Cardiac septum (tissue), 1 donor: Measurements from ENCODE around the gene DNAJC5. TPM values are rescaled to one million over a fixed set of nuclear protein-coding genes. Genes with fewer than 3 reads are reported as not detected.
"Not testable (repeated sequence)": the region's sequence is repeated elsewhere in the genome, so short reads cannot be mapped to it uniquely, and the experiment has no call there.

Source experiments
- DNase-seq: peaks from one replicate; pipeline ENCODE4 v3.0.0-alpha.2; 2020; ENCODE audit warnings: low spot score
- intact Hi-C: fragments of 100-400 bp; cut with DNase I; formaldehyde crosslinking; loops from one replicate; pipeline ENCODE4 v1.14.0; 2022
- total RNA-seq: library from RNA; stranded (reverse); fragmentation: NEBNext Ultra II Directional; extraction: Animal tissue kit (Norgen Biotek cat#: 25700); gene quantifications from one replicate; pipeline ENCODE4 v1.2.1, GENCODE V29; 2021
- donor health status: DM: no; HTN: no; CAD: no.

DNAJC5 gene
- total RNA-seq, 1 donor from 2014 or later = 36.1 TPM

GRCh38 chr20:63972312-63973159 lies 77.6 kb downstream of the DNAJC5 start:
- DNase-seq = no peak
- intact Hi-C loops = loop anchor here (2.0 to 10.0 kb wide), 2 partner anchors 64 to 188 kb away; no protein-coding TSS in a partner anchor

DNA sequence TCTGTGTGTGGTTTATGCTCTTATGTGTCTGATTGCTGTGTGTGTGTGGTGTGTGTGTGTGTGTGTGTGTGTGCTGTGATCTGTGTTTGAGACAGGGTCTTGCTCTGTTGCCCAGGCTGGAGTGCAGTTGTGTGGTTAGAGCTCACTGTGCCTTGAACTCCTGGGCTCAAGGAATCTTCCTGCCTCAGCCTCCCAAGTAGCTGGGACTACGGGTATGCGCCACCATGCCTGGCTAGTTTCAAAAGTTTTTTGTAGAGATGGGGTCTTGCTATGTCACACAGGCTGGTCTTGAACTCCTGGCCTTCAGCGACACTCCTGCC lies 78.2 kb downstream of the DNAJC5 start:
- DNase-seq = no peak
- intact Hi-C loops = loop anchor here (2.0 to 10.0 kb wide), 2 partner anchors 64 to 188 kb away; no protein-coding TSS in a partner anchor

GRCh38 chr20:63973636-63974401 lies 78.9 kb downstream of the DNAJC5 start:
- DNase-seq = peak; percentile 93
- intact Hi-C loops = loop anchor here (2.0 to 10.0 kb wide), 3 partner anchors 65 to 437 kb away; partner anchors contain the start of gene PTK6

GRCh38 chr20:63974402-63975200 lies 79.7 kb downstream of the DNAJC5 start:
- no peak for DNase-seq
- intact Hi-C loops = loop anchor here (2.0 to 10.0 kb wide), 2 partner anchors 190 to 438 kb away; partner anchors contain the start of gene PTK6

DNA sequence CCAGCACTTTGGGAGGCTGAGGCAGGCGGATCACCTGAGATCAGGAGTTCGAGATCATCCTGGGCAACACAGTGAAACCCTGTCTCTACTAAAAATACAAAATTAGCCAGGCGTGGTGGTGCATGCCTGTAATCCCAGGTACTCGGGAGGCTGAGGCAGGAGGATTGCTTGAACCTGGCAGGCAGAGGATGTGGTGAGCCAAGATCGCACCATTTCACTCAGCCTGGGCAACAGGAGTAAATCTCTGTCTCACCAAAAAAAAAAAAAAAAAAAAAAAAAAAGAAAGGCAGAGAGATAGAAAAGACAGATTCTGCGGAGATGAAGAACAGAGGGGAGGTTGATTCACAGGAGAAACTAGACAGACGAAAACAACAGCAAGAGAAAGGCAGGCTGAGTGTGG lies 81.6 kb downstream of the DNAJC5 start:
- intact Hi-C loops = loop anchor here (10.0 kb wide), 1 partner anchor 192 kb away; no protein-coding TSS in a partner anchor
- not testable (repeated sequence) for DNase-seq

DNA sequence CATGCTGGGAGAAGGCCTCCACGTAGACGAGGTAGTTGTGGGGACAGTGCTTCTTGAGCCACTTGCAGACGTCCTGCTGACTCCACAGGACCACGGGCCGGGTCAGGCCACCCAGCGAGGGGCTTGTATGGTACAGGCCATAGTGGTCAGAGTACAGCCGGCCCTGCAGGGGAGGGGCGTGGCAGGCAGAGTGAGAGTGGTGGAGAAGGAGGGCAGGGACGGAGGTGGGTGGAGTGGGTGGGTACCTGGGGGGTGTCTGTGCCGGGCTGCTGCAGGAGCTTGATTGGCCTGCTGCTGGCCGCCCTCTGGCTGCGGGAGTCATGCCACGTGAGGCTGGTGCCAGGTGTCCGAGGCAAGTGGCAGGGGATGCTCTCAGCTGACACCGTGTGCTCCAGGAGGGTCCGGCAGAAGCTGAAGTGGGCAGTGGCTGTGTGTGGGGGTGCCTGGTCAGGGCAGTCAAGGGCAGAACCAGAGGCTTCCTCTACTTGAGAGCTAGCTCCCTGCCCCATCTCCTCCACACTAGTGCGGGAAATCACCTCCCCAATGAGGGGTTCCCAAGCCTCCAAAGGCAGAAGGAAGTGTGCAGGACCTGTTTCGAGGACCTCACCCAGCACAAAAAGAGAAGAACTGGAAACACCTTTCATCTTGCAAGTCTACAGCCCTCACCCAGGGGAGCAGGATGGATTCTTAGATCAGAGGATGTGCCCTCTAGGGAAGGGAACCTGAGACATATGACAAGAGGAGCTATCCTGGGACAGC lies 82.2 kb downstream of the DNAJC5 start:
- DNase-seq = no peak
- intact Hi-C loops = loop anchor here (10.0 kb wide), 1 partner anchor 192 kb away; no protein-coding TSS in a partner anchor

DNA sequence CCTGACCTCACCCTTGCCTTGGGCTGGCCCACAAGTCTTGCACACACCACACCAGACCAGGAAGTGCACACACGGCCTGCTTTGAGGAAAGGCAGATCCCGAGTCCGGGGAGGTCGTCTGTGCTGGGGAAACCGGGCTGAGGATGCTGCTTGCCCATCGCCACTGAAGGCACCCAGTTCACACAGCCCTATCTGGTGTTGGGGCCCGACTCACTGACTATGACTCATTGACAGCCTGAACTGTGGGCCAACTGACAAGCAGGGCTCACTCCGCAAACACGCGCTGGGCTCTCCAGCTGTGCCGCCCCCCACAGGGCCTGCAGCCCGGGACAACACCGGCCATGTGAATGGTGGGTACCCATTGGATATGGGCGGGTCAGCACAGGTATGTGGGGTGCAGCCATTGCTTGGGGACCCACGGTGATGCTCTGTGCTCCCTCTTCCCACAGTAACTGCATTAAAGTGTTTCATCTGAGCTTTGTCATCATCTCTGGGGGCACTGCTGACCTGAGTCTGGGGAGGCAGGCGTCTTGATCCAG lies 82.9 kb downstream of the DNAJC5 start:
- DNase-seq = no peak
- intact Hi-C loops = loop anchor here (10.0 kb wide), 1 partner anchor 193 kb away; no protein-coding TSS in a partner anchor

DNA sequence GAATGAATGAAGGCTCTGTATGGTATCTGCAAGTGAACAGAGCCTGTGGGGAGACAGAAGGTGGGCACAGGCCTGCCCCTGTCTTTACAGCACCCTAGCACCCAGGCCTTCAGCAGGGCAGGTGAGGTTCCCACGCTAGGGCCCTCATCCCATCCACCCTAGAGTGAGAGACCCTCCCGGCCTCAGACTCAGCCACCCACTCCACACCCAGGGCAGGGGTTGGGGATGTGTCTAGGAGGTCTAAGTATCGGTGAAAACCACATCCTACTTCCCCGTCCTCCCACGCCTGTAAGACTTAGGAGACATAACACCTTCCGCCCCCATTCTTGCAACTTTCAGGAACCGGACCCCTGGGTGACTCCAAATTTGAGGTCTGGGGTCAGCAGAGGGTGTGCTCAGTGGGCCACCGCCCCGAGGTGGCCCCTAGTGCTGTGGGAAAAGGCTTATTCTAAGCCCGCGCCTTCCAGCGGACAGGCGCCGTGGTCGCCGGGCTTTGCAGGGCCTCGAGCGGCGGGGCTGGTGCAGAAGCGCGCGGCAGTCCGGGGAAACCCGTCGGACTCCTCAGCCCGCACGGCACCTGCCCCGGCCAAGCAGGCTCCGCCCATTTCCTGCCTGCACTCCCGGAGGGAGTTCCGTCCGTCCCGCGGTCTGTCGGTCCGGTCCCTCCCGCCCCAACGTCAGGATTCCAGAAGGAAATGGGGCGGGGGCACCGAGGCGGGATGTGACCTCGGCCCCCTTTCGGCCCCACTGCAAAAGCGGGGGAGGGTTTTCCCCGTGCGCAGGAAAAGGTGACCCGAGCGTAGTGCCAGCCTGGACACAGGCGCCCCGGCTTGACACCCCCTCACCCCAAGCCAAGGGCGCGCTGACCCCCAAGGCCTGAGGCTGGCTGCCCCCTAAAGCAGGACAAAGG lies 83.6 kb downstream of the DNAJC5 start:
- intact Hi-C loops = loop anchor here (10.0 kb wide), 1 partner anchor 194 kb away; no protein-coding TSS in a partner anchor
- DNase-seq = no peak

GRCh38 chr20:63979229-63979556 lies 84.3 kb downstream of the DNAJC5 start:
- intact Hi-C loops = loop anchor here (10.0 kb wide), 1 partner anchor 194 kb away; no protein-coding TSS in a partner anchor
- no peak for DNase-seq

DNA sequence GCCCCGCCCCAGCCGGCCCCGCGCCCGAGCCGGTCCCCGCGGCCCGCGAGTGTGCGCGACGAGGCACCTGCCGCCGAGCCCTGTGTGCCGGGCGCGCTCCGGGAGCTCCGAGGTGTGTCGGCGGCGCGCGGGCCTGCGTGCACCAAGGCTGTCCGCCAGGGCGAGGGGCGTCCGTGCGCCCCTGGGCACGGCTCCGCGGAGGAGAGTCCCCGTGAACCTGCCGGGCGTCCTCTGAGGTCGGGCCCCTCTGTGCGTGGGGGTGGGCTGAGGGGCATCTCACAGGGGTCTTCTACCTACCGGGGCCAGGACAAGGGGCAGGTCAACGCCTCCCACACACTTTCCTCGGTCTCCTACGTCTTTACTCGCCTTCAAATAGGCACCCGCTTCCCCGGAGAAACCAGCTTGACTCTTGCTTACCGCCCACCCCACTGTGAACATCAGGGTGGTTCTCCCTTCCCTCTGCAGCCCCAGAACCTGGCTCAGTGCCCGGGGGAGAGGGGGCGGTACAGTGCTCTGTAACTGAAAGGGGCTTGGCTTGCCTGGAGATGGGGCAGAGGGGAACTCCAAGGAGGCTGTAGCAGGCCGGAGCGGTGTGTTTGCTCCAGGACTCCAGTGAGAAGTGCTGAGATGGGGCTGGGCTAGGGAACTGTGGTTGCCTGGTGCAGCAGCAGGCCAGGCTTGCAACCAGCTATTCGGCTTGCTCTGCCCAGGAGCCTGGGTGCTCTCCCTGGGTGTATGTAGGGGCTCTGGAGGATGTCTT lies 84.8 kb downstream of the DNAJC5 start, which contains the start of gene SAMD10:
Gene SAMD10, minus strand, starts transcription at position 86 of the 760 bp plus-strand sequence. CDS start 175 bp downstream, outside the sequence.
- intact Hi-C loops = loop anchor here (2.0 to 10.0 kb wide), 2 partner anchors 83 to 195 kb away; partner anchors contain the start of gene TCEA2
- DNase-seq = no peak

- intact Hi-C loops = loop anchor here (2.0 kb wide), 1 partner anchor 82 kb away; the partner anchor contains the start of gene TCEA2
- DNase-seq = no peak
Measured at GRCh38 chr20:63980317-63980805, 85.4 kb downstream of the DNAJC5 start.

DNA sequence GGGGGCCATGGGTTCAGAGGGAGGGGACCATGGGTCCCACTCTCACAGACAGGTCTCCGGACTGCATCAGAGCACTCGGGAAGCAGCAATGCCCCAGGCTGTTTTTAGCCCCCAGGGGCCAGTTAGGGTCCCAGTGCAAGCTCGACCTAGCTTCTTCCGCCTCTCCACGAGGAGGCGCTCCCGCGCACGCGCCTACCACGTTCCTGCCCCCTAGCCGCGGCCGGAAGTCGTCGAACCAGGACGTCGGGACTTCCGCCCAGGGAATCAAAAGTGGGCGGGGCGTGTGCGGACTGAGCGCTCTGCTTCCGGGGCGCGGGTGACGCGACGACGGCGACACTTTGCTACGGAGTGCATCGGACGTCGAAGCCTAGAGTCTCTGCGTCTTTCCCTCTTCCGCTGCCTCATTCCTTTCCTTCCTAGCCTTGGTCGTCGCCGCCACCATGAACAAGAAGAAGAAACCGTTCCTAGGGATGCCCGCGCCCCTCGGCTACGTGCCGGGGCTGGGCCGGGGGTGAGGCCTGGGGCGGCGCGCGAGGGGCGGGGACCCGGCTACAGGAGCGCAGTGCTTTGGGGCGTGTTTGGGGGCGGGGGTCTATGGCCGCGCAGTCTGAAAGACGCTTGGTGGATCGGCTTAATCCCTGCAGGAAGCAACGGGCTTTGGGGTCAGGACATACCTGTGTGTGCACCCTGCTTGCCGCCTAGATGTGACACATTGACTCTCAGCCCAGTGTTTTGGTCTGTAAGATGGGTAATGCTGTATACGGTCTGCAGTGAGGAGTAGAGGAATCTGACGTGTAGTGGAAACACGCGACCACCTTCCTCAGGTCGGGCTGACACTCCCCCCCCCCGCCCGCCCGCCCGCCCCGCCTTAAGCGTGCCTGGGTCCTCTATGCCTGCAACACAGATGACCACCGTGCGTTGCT lies 86.1 kb downstream of the DNAJC5 start, which contains the start of gene PRPF6:
Gene PRPF6, plus strand, starts transcription at position 327 of the 923 bp plus-strand sequence. Its CDS starts 114 bp downstream, at position 441.
- intact Hi-C loops = loop anchor here (2.0 kb wide), 1 partner anchor 82 kb away; the partner anchor contains the start of gene TCEA2
- peak; percentile 97 for DNase-seq

GRCh38 chr20:63982937-63983336 lies 88.0 kb downstream of the DNAJC5 start:
- intact Hi-C loops = no loop called here

More at GRCh38 chr20:63982937-63983336, 88.0 kb downstream of the DNAJC5 start:
- no peak for DNase-seq
